Stimulated activated CD4-positive, alpha-beta T cell treated with anti-CD3 and anti-CD28 coated beads, Interleukin-1b, Interleukin-23, amount 100 ng/mL, for 4 hours (primary cell): Measurements from ENCODE around the gene BICC1.

ENCODE experiments used
- DNase-seq, 2 donors: peaks; one replicate each; pipeline ENCODE4 v3.0.0-alpha.2; 2020; ENCODE audit warnings: low read depth in 2 of 2

BICC1 gene

GRCh38 chr10:58608351-58608750 is 95.7 kb downstream of the BICC1 start:
- DNase-seq: no peak

GRCh38 chr10:58608826-58609531 is 96.3 kb downstream of the BICC1 start:
- no peak for DNase-seq

GRCh38 chr10:58609532-58610150 is 97.0 kb downstream of the BICC1 start:
- DNase-seq: no peak

GRCh38 chr10:58615237-58615935 is 102.7 kb downstream of the BICC1 start:
- no peak for DNase-seq

- DNase-seq: no peak
Measured at GRCh38 chr10:58618158-58618676, 105.5 kb downstream of the BICC1 start.

GRCh38 chr10:58621379-58622077 is 108.9 kb downstream of the BICC1 start:
- no peak for DNase-seq

- DNase-seq: no peak
Measured at GRCh38 chr10:58622246-58622645, 109.6 kb downstream of the BICC1 start.

GRCh38 chr10:58625070-58625469 is 112.4 kb downstream of the BICC1 start:
- DNase-seq: no peak

- no peak for DNase-seq
Measured at GRCh38 chr10:58627392-58627791, 114.7 kb downstream of the BICC1 start.

GRCh38 chr10:58631715-58632114 is 119.0 kb downstream of the BICC1 start:
- DNase-seq: no peak

GRCh38 chr10:58632216-58632615 is 119.5 kb downstream of the BICC1 start:
- no peak for DNase-seq

- DNase-seq: no peak
Measured at GRCh38 chr10:58637352-58637751, 124.7 kb downstream of the BICC1 start.

- no peak for DNase-seq
Measured at GRCh38 chr10:58638388-58638787, 125.7 kb downstream of the BICC1 start.

- DNase-seq: no peak
Measured at GRCh38 chr10:58641095-58641531, 128.4 kb downstream of the BICC1 start.

GRCh38 chr10:58641708-58642107 is 129.0 kb downstream of the BICC1 start:
- no peak for DNase-seq

- DNase-seq: no peak
Measured at GRCh38 chr10:58642283-58642682, 129.6 kb downstream of the BICC1 start.

- no peak for DNase-seq
Measured at GRCh38 chr10:58642916-58643428, 130.3 kb downstream of the BICC1 start.

GRCh38 chr10:58644311-58644710 is 131.6 kb downstream of the BICC1 start:
- no peak for DNase-seq

GRCh38 chr10:58645416-58646146 is 132.9 kb downstream of the BICC1 start:
- DNase-seq: no peak

GRCh38 chr10:58647376-58648112 is 134.9 kb downstream of the BICC1 start:
- no peak for DNase-seq
